Spleen (tissue), 11 donors: Measurements from ENCODE around the gene TMEM255B. TPM values are rescaled to one million over a fixed set of nuclear protein-coding genes. Genes with fewer than 3 reads are reported as not detected.

Experiments
- DNase-seq: peaks from one replicate; pipeline ENCODE4 v3.0.0-alpha.2; 2020
- H3K27ac ChIP-seq, 8 donors: fragments of 200-600 bp; sonication (generic) in 7 of 8; 1 replicate in 4 of 8; 2 replicates in 4 of 8; pipeline versions ENCODE4 v1.5.0 to v1.8.0; 2016 to 2021; ENCODE audit warnings: inconsistent platforms in 4 of 8, mild to moderate bottlenecking in 4 of 8, moderate library complexity in 1 of 8
- H3K27me3 ChIP-seq, 7 donors: fragments of 200-600 bp; sonication (generic) in 6 of 7; replicated peaks in 1 of 7; 1 replicate in 4 of 7; 2 replicates in 3 of 7; pipeline versions ENCODE4 v1.5.0 to v1.8.0; 2016 to 2021; ENCODE audit warnings: inconsistent platforms in 3 of 7, mild to moderate bottlenecking in 1 of 7
- H3K36me3 ChIP-seq, 6 donors: fragments of 200-600 bp; sonication (generic) in 5 of 6; 1 replicate in 4 of 6; 2 replicates in 2 of 6; pipeline versions ENCODE4 v1.5.0 to v1.8.0; 2016 to 2021; ENCODE audit warnings: inconsistent platforms in 2 of 6
- H3K4me1 ChIP-seq, 6 donors: fragments of 200-600 bp; sonication (generic) in 5 of 6; 1 replicate in 3 of 6; 2 replicates in 3 of 6; pipeline versions ENCODE4 v1.5.0 to v1.8.0; 2016 to 2021; ENCODE audit warnings: inconsistent platforms in 3 of 6
- H3K4me3 ChIP-seq, 8 donors: fragments of 200-600 bp; sonication (generic) in 7 of 8; 1 replicate in 4 of 8; 2 replicates in 4 of 8; pipeline versions ENCODE4 v1.5.0 to v1.8.0; 2016 to 2021; ENCODE audit warnings: inconsistent platforms in 4 of 8, mild to moderate bottlenecking in 4 of 8, moderate library complexity in 2 of 8
- H3K9me3 ChIP-seq, 8 donors: fragments of 200-600 bp; sonication (generic) in 7 of 8; 1 replicate in 4 of 8; 2 replicates in 4 of 8; pipeline versions ENCODE4 v1.5.0 to v1.8.0; 2016 to 2021; ENCODE audit warnings: inconsistent platforms in 4 of 8
- CTCF ChIP-seq, 11 experiments: fragments of 200-600 bp in 7 of 11; fragments of 450-650 bp in 4 of 11; sonication (generic) in 4 of 11; IDR thresholded peaks in 8 of 11; conservative IDR thresholded peaks in 3 of 11; 1 replicate in 7 of 11; 2 replicates in 4 of 11; pipeline versions ENCODE4 v1.4.0 to v1.8.0; 2016 to 2021; ENCODE audit warnings: antibody characterized with exemption in 11 of 11, inconsistent platforms in 4 of 11, mild to moderate bottlenecking in 1 of 11
- POLR2A ChIP-seq, 3 donors: fragments of 450-650 bp; IDR thresholded peaks; one replicate each; pipeline ENCODE4 v1.5.1; 2017; ENCODE audit warnings: antibody characterized with exemption in 3 of 3, mild to moderate bottlenecking in 1 of 3
- POLR2AphosphoS5 ChIP-seq, 3 donors: sonication (generic); formaldehyde crosslinking; IDR thresholded peaks; one replicate each; pipeline ENCODE4 v1.5.1; 2017; ENCODE audit warnings: antibody characterized with exemption in 3 of 3
- WGBS, 5 donors: extraction: QIAGEN DNeasy Blood & Tissue Kit in 3 of 5; methylation state at CpG; one replicate each; pipeline versions ENCODE4 v1.1.5 to v1.1.7; 2013 to 2018; 5-methylcytosine and 5-hydroxymethylcytosine counted together
- intact Hi-C: fragments of 100-400 bp; cut with DNase I; formaldehyde crosslinking; loops from one replicate; pipeline ENCODE4 v1.15.0; 2023; ENCODE audit warnings: low total_unique reads
- polyA plus RNA-seq, 3 donors: library from polyadenylated mRNA; stranded (reverse); fragments of 200-250 nt; gene quantifications; one replicate each; pipeline ENCODE4 v1.2.1, GENCODE V29; 2013
- total RNA-seq, 7 donors: library from RNA; depleted of rRNA in 3 of 7; stranded (reverse); fragments of >200 nt in 3 of 7; fragmentation: NEBNext Ultra II Directional in 4 of 7; extraction: Animal tissue kit (Norgen Biotek cat#: 25700) in 4 of 7; gene quantifications; one replicate each; pipeline versions ENCODE4 v1.1.0 to v1.2.1, GENCODE V29; 2016 to 2021
- donor health status: healthy with polysubstance abuse.
- donor health status: DM: no; HTN: no; CAD: no; lungs with moderate emphysema.
- donor health status: DM: no; HTN: no; CAD: no.
- donor health status: Bipolar disorder and iron deficiency.
- donor health status: healthy.
- donor health status: DM: no; HTN: no; CAD: no.
- donor health status: DM: yes; HTN: yes; CAD: no.

Gene TMEM255B
- total and polyA plus RNA-seq, 10 donors, result 5.7 to 26.9 (median 12.3) TPM

GRCh38 chr13:113771709-113772331, 12.8 kb downstream of the TMEM255B start:
- H3K9me3 ChIP-seq, result peaks cover 0 to 10% (median 0%) of the 10 kb centered on the region in 8 donors
- no peak overlapping the region for H3K27ac ChIP-seq
- 12 to 49% (median 22%) methylated on average over 4 of the region's 4 CpGs for WGBS, 5 donors
- no peak overlapping the region for H3K4me3 ChIP-seq
- intact Hi-C loops, result no loop called here
- peaks cover 0 to 17% (median 0%) of the 10 kb centered on the region in 7 donors for H3K27me3 ChIP-seq
- TF ChIP-seq CTCF (IDR thresholded peaks at IDR 0.05 in 8 of 11, conservative IDR thresholded peaks at IDR 0.05 in 3 of 11), result no peak
- no peak for TF ChIP-seq POLR2A (IDR thresholded peaks at IDR 0.05)
- no peak for DNase-seq
- peaks cover 0 to 26% (median 0%) of the 10 kb centered on the region in 6 donors for H3K36me3 ChIP-seq
- H3K4me1 ChIP-seq, result no peaks in the 10 kb centered on the region

- H3K27ac ChIP-seq, result no peak overlapping the region
- 77 to 87% (median 81%) methylated on average over 9 of the region's 9 CpGs for WGBS, 5 donors
- TF ChIP-seq CTCF (IDR thresholded peaks at IDR 0.05 in 8 of 11, conservative IDR thresholded peaks at IDR 0.05 in 3 of 11) (no peak), POLR2AphosphoS5 (IDR thresholded peaks at IDR 0.05) (no peak), POLR2A (IDR thresholded peaks at IDR 0.05) (no peak)
- no peak for DNase-seq
- no peak overlapping the region for H3K4me3 ChIP-seq
- H3K4me1 ChIP-seq, result no peaks in the 10 kb centered on the region
- H3K27me3 ChIP-seq, result peaks cover 0 to 40% (median 0%) of the 10 kb centered on the region in 7 donors
- peaks cover 0 to 13% (median 0%) of the 10 kb centered on the region in 6 donors for H3K36me3 ChIP-seq
- intact Hi-C loops, result no loop called here
- peaks cover 0 to 10% (median 0%) of the 10 kb centered on the region in 8 donors for H3K9me3 ChIP-seq
These were observed 15.4 kb downstream of the TMEM255B start for GRCh38 chr13:113774177-113775107.

GRCh38 chr13:113775451-113776145, 16.6 kb downstream of the TMEM255B start:
- Histone ChIP-seq H3K9me3 (peaks cover 0 to 10% (median 0%) of the 10 kb centered on the region in 8 donors), H3K27ac (no peak overlapping the region), H3K4me1 (no peaks in the 10 kb centered on the region), H3K4me3 (no peak overlapping the region), H3K27me3 (peaks cover 0 to 40% (median 0%) of the 10 kb centered on the region in 7 donors), H3K36me3 (peaks cover 0 to 1% (median 0%) of the 10 kb centered on the region in 6 donors)
- intact Hi-C loops, result no loop called here
- TF ChIP-seq POLR2A (IDR thresholded peaks at IDR 0.05), result no peak
- no peak for TF ChIP-seq POLR2AphosphoS5 (IDR thresholded peaks at IDR 0.05)
- no peak for TF ChIP-seq CTCF (IDR thresholded peaks at IDR 0.05 in 8 of 11, conservative IDR thresholded peaks at IDR 0.05 in 3 of 11)
- peak; percentile 55 for DNase-seq
- WGBS, 5 donors, result 85 to 93% (median 92%) methylated on average over 8 to 28 of the region's 28 CpGs
